Astrocyte of the hippocampus (primary cell): ENCODE measurements around the gene RAB28.

Source experiments
- DNase-seq: peaks from one replicate; pipeline ENCODE4 v3.0.0; 2011; ENCODE audit warnings: low read depth, low spot score

RAB28 gene

GRCh38 chr4:13378973-13379759 lies 105.0 kb downstream of the RAB28 start:
- DNase-seq: no peak

- DNase-seq: no peak
Measured at GRCh38 chr4:13371048-13371447, 113.1 kb downstream of the RAB28 start.

GRCh38 chr4:13368217-13368616 lies 115.9 kb downstream of the RAB28 start:
- peak; percentile 41 for DNase-seq

- DNase-seq: no peak
Measured at GRCh38 chr4:13367691-13368090, 116.4 kb downstream of the RAB28 start.

- no peak for DNase-seq
Measured at GRCh38 chr4:13367244-13367643, 116.9 kb downstream of the RAB28 start.

- DNase-seq: no peak
Measured at GRCh38 chr4:13365195-13365594, 118.9 kb downstream of the RAB28 start.

- DNase-seq: no peak
Measured at GRCh38 chr4:13364653-13365052, 119.5 kb downstream of the RAB28 start.

- DNase-seq: no peak
Measured at GRCh38 chr4:13364172-13364571, 120.0 kb downstream of the RAB28 start.

- no peak for DNase-seq
Measured at GRCh38 chr4:13359809-13360208, 124.3 kb downstream of the RAB28 start.

GRCh38 chr4:13355111-13355880 lies 128.8 kb downstream of the RAB28 start:
- DNase-seq: no peak

- peak; percentile 22 for DNase-seq
Measured at GRCh38 chr4:13349096-13349495, 135.0 kb downstream of the RAB28 start.

GRCh38 chr4:13348216-13348615 lies 135.9 kb downstream of the RAB28 start:
- peak; percentile 25 for DNase-seq

GRCh38 chr4:13347517-13348125 lies 136.5 kb downstream of the RAB28 start:
- DNase-seq: peak; percentile 23

- no peak for DNase-seq
Measured at GRCh38 chr4:13344216-13344615, 139.9 kb downstream of the RAB28 start.

- DNase-seq: no peak
Measured at GRCh38 chr4:13340672-13341071, 143.5 kb downstream of the RAB28 start.

GRCh38 chr4:13331827-13332226 lies 152.3 kb downstream of the RAB28 start:
- no peak for DNase-seq

GRCh38 chr4:13329963-13330362 lies 154.2 kb downstream of the RAB28 start:
- peak; percentile 58 for DNase-seq

- no peak for DNase-seq
Measured at GRCh38 chr4:13329340-13329850, 154.7 kb downstream of the RAB28 start.

- DNase-seq: no peak
Measured at GRCh38 chr4:13328591-13328990, 155.5 kb downstream of the RAB28 start.

GRCh38 chr4:13327991-13328390 lies 156.1 kb downstream of the RAB28 start:
- DNase-seq: no peak

GRCh38 chr4:13325744-13326143 lies 158.4 kb downstream of the RAB28 start:
- no peak for DNase-seq

- peak; percentile 24 for DNase-seq
Measured at GRCh38 chr4:13323921-13324320, 160.2 kb downstream of the RAB28 start.
